ENCODE data around the gene GPATCH2L. TPM values are rescaled to one million over a fixed set of nuclear protein-coding genes. Genes with fewer than 3 reads are reported as not detected.

GPATCH2L gene
- polyA plus RNA-seq, 1 experiment, result 29.5 TPM

- ChIA-PET POLR2A (no interaction called here), CTCF (no interaction called here)
- TF ChIP-seq, protein P1, sequence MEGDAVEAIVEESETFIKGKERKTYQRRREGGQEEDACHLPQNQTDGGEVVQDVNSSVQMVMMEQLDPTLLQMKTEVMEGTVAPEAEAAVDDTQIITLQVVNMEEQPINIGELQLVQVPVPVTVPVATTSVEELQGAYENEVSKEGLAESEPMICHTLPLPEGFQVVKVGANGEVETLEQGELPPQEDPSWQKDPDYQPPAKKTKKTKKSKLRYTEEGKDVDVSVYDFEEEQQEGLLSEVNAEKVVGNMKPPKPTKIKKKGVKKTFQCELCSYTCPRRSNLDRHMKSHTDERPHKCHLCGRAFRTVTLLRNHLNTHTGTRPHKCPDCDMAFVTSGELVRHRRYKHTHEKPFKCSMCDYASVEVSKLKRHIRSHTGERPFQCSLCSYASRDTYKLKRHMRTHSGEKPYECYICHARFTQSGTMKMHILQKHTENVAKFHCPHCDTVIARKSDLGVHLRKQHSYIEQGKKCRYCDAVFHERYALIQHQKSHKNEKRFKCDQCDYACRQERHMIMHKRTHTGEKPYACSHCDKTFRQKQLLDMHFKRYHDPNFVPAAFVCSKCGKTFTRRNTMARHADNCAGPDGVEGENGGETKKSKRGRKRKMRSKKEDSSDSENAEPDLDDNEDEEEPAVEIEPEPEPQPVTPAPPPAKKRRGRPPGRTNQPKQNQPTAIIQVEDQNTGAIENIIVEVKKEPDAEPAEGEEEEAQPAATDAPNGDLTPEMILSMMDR (IDR thresholded peaks at IDR 0.05; ENCODE audit: low read depth, low read length), result no peak
- DNase-seq (ENCODE audit: low read depth, low spot score), result no peak
- no peak overlapping the region for H3K4me3 ChIP-seq (ENCODE audit: low read depth, low read length)
- no peak overlapping the region for H3K27ac ChIP-seq (ENCODE audit: low read depth, low read length)
- no peaks in the 10 kb centered on the region for H3K9me3 ChIP-seq (ENCODE audit: control insufficient read depth, insufficient read depth, low read length)
- peaks cover 21% of the 10 kb centered on the region for H3K27me3 ChIP-seq (ENCODE audit: control insufficient read depth, insufficient read depth, low read length)
Measured at GRCh38 chr14:76131071-76131965, 20.4 kb upstream of the GPATCH2L start.

DNA sequence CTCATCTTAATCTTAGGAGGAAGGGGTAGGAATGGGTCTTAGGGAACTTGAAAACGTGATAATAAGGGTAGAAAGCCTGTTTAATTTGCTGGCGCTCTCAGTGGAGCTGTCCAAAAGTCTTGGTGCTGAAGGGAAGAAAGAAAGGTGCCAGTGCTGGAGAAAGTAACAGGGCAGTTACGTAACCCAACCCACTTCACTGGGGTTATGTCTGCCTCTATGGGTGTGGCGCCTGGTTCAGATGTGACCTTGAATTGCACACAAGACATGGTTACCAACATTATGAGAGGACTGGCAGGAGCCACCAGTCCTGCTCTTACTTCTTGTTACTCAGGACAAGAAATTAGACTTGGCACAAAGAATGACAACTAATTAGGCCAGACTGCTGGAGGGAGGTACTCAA is 18.6 kb upstream of the GPATCH2L start:
- Histone ChIP-seq H3K9me3 (ENCODE audit: control insufficient read depth, insufficient read depth, low read length) (no peaks in the 10 kb centered on the region), H3K4me3 (ENCODE audit: low read depth, low read length) (no peak overlapping the region), H3K27me3 (ENCODE audit: control insufficient read depth, insufficient read depth, low read length) (peaks cover 38% of the 10 kb centered on the region), H3K27ac (ENCODE audit: low read depth, low read length) (no peak overlapping the region)
- ChIA-PET POLR2A (no interaction called here), CTCF (no interaction called here)
- no peak for DNase-seq (ENCODE audit: low read depth, low spot score)
- TF ChIP-seq, protein P1 (IDR thresholded peaks at IDR 0.05; ENCODE audit: low read depth, low read length), result no peak

GRCh38 chr14:76134231-76134630 is 17.5 kb upstream of the GPATCH2L start:
- no peaks in the 10 kb centered on the region for H3K9me3 ChIP-seq (ENCODE audit: control insufficient read depth, insufficient read depth, low read length)
- CTCF ChIA-PET, result no interaction called here
- TF ChIP-seq, protein P1 (IDR thresholded peaks at IDR 0.05; ENCODE audit: low read depth, low read length), result no peak
- no peak overlapping the region for H3K4me3 ChIP-seq (ENCODE audit: low read depth, low read length)
- DNase-seq (ENCODE audit: low read depth, low spot score), result no peak
- POLR2A ChIA-PET, result no interaction called here
- H3K27me3 ChIP-seq (ENCODE audit: control insufficient read depth, insufficient read depth, low read length), result peaks cover 49% of the 10 kb centered on the region
- H3K27ac ChIP-seq (ENCODE audit: low read depth, low read length), result no peak overlapping the region

DNA sequence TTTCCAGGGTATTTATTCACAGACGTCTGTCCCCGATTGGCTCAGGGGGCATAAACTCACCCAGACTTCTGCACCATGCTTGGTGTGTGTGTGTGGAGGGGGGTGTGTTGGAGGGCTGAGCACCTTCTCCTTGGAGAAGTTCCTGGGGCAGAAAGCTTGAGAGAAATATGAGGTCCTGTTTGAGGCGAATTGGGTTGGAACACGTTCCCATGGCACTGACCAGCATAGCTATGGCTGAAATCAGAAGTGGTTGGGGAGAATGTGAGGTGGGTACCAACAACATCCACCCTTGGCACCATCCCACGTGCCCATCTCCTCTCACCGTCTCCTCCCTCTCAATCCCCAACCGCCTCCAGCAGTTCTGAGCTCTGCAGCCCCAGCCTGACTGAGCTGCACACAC is 16.0 kb upstream of the GPATCH2L start:
- Histone ChIP-seq H3K27me3 (ENCODE audit: control insufficient read depth, insufficient read depth, low read length) (peaks cover 56% of the 10 kb centered on the region), H3K4me3 (ENCODE audit: low read depth, low read length) (no peak overlapping the region), H3K27ac (ENCODE audit: low read depth, low read length) (no peak overlapping the region), H3K9me3 (ENCODE audit: control insufficient read depth, insufficient read depth, low read length) (no peaks in the 10 kb centered on the region)
- POLR2A ChIA-PET, result no interaction called here
- CTCF ChIA-PET, result no interaction called here
- TF ChIP-seq, protein P1 (IDR thresholded peaks at IDR 0.05; ENCODE audit: low read depth, low read length), result no peak
- DNase-seq (ENCODE audit: low read depth, low spot score), result no peak

DNA sequence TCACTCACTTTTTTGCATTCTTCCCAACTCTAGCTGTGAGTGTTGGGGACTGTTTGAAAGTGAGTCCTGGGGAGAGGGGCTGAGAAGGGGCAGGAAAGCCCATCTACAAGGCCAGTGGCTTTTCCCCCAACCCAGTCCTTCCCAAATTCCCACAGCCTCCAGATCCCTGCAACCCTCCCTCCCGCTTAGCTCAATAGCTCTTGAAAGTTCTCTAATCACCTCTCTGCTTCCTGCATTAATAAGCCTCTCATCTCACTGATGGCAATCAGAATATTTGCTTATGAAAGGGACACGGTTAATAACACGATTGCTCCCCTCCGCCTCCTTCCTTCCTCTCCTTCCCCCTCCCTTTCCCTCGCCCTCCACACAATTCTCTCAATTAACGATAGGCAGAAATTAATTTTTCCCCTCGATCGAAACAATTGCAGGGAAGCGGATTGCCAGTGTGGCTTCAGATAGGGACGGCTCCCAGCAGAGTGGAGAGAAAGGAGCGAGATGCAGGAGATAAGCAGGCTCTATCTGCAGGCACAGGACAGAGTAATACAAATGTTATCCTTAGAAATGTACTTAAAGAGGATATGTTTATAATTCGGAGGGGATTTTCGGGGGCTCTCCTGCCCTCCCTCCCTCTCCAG is 15.1 kb upstream of the GPATCH2L start:
- POLR2A ChIA-PET, result no interaction called here
- Histone ChIP-seq H3K27ac (ENCODE audit: low read depth, low read length) (no peak overlapping the region), H3K27me3 (ENCODE audit: control insufficient read depth, insufficient read depth, low read length) (peaks cover 53% of the 10 kb centered on the region), H3K9me3 (ENCODE audit: control insufficient read depth, insufficient read depth, low read length) (no peaks in the 10 kb centered on the region), H3K4me3 (ENCODE audit: low read depth, low read length) (no peak overlapping the region)
- no peak for DNase-seq (ENCODE audit: low read depth, low spot score)
- CTCF ChIA-PET, result no interaction called here
- TF ChIP-seq, protein P1 (IDR thresholded peaks at IDR 0.05; ENCODE audit: low read depth, low read length), result no peak
